Heart left ventricle (tissue), 13 donors: ENCODE results near the gene STARD8.

Experiments
- CTCF ChIP-seq, 12 donors: fragments of 200-600 bp; sonication (generic) in 4 of 12; IDR thresholded peaks; one replicate each; pipeline versions ENCODE4 v1.5.0 to v1.8.0; 2018 to 2022; ENCODE audit warnings: antibody characterized with exemption in 12 of 12, mild to moderate bottlenecking in 5 of 12
- POLR2A ChIP-seq, 2 donors: fragments of 450-650 bp; IDR thresholded peaks; one replicate each; pipeline ENCODE4 v1.6.1; 2017; ENCODE audit warnings: antibody characterized with exemption in 2 of 2, mild to moderate bottlenecking in 2 of 2, moderate library complexity in 2 of 2
- donor health status: ischemic (EF 13 %, LVEDD 7.1; RV severe dilation, severe dysfunction).
- donor health status: DM: no; HTN: yes; CAD: no.
- donor health status: DM: no; HTN: no; CAD: no.
- donor health status: ischemic (EF 25% LVEDD 6.9; RV normal size, moderate dysfunction).
- donor health status: ischemic (EF 25% LVEDD 5.7; RV mildly dilated, moderate dysfunction).
- donor health status: ischemic (EF 35%, LVEDD 5.7; RV mildly dilated, moderate dysfunction).
- donor health status: nonischemic (EF 11% LVEDD 7.7; RV severe dilation, severe dysfunction).
- donor health status: DM: yes; HTN: yes; CAD: no.
- donor health status: PGD.
- donor health status: ischemic (EF 29% LVEDD 5.4; RV normal size, mild dysfunction).
- donor health status: nonischemic (EF 23%, LVEDD 6.1; RV moderate dilation, normal function).

- TF ChIP-seq POLR2A (IDR thresholded peaks at IDR 0.05): no peak
- no peak for TF ChIP-seq CTCF (IDR thresholded peaks at IDR 0.05)
Observed at GRCh38 chrX:68692651-68693050, 45.2 kb downstream of the STARD8 start.
